ENCODE results near the gene SPP1. TPM values are rescaled to one million over a fixed set of nuclear protein-coding genes. Genes with fewer than 3 reads are reported as not detected.

The SPP1 gene
- total and polyA plus RNA-seq, 9 of the 15 experiments (the other 6 are each of a cell fraction or from before 2014, with no cell fraction given) = 0.10 to 0.64 TPM; not detected in 7

GRCh38 chr4:87932718-87933141 is 42.8 kb upstream of the SPP1 start (continued):
- TF ChIP-seq REST (IDR thresholded peaks at IDR 0.05; ENCODE audit: borderline replicate concordance) (no peak), REST (CRISPR knock-in tag; IDR thresholded peaks at IDR 0.05; ENCODE audit: low read depth) (no peak), CBFA2T2 (conservative IDR thresholded peaks at IDR 0.05) (no peak), PML (IDR thresholded peaks at IDR 0.05; ENCODE audit: low read length) (no peak)

Measured in K562 (cell line).